NCI-H2029 treated with DMSO at 0.1 percent for 48 hours (cell line): ENCODE measurements around the gene TPK1.

ENCODE experiments used
- DNase-seq: peaks from one replicate; lab custom pipeline; 2025; lab: John Stamatoyannopoulos, UW

TPK1 gene

DNA sequence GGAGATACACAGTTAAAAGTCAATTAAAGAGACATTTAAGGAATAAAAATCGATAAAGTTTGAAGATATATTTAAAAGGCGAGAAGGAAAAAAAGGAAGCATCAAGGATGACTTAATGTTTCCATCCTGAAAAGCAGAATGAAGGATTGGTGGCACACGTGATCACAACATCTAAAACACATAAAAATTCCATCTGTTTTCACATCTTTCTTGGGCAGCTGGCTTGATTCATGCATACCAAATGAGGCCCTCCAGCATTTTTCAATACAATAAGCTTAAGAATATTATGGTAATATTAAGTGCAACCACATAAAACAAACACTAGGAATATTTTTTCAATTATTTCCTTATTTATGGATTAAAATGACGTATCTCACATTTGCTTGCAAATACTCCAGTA is 112.6 kb downstream of the TPK1 start:
- DNase-seq = no peak

DNA sequence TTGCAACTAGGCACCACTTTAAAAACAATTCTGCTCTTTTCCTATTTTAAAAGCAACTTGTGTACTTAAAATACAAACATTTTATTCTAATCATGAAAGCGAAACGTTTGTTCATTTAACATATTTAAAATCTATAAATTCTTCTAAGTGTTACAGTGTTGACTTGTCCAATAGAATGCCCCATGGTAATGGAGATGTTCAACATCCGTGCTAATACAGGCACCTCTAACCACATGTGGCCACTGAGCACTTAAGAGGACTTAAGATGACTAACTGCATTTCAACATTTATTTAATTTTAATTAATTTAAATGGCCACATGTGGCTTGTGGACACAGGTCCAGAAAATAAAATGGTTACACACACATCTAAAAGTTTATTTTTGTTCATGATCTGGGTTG is 115.1 kb downstream of the TPK1 start:
- DNase-seq = peak; percentile 0

- DNase-seq = no peak
These were observed 115.7 kb downstream of the TPK1 start for GRCh38 chr7:144720149-144720548.

DNA sequence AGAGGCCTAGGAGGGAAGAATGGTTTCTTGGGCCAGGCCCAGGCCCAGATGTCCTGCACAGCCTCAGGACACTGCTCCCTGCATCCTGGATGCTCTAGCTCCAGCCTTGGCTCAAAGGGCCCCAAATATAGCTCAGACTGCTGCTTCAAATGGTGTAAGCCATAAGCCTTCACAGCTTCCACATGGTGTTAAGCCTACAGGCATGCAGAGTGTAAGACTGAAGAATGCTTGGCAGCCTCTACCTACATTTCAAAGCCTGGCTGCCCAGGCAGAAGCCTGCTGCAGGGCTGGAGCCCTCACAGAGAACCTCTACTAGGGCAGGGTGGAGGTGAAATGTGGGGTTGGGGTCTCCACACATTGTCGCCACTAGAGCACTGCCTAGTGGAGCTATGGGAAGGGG is 118.1 kb downstream of the TPK1 start:
- DNase-seq = no peak

GRCh38 chr7:144713850-144714249 is 122.0 kb downstream of the TPK1 start:
- no peak for DNase-seq

GRCh38 chr7:144710791-144711190 is 125.1 kb downstream of the TPK1 start:
- no peak for DNase-seq

DNA sequence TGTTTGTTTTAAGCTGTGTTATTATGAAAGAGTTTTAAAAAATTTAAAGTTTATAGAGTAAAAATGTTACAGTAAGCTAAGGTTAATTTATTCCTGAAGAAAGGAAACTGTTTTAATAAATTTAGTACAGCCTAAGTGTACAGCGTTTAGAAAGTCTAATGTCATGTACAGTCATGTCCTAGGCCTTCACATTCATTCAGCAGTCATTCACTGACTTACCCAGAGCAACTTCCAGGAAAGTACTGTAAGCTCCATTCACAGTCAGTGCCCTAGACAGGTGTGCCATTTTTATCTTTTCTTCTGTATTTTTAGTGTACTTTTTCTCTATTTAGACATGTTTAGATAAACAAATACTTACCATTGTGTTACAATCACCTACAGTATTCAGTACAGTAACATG is 126.8 kb downstream of the TPK1 start:
- no peak for DNase-seq

GRCh38 chr7:144691240-144691639 is 144.6 kb downstream of the TPK1 start:
- DNase-seq = no peak

GRCh38 chr7:144682581-144683280 is 153.1 kb downstream of the TPK1 start:
- DNase-seq = no peak

- no peak for DNase-seq
These were observed 159.4 kb downstream of the TPK1 start for GRCh38 chr7:144676492-144676891.

GRCh38 chr7:144674550-144674949 is 161.3 kb downstream of the TPK1 start:
- DNase-seq = no peak

DNA sequence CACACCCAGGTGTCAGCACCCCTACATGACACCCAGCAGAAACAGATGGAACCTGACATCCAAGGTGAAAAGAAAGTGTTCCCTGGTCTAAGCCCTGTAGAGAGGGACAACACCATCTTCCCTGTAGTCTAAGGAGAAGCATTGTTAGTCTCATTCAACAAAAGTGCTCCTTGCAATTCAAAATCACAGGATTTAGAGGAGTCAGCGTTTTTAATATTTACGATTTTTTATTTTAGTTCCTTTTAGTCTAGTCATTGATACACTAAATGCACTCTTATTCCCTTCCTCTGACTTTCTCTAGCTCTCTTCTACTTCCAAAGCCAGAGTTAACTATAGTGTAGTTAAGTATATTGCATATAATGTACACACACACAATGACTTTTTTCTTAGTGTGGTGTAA is 163.0 kb downstream of the TPK1 start:
- DNase-seq = no peak

DNA sequence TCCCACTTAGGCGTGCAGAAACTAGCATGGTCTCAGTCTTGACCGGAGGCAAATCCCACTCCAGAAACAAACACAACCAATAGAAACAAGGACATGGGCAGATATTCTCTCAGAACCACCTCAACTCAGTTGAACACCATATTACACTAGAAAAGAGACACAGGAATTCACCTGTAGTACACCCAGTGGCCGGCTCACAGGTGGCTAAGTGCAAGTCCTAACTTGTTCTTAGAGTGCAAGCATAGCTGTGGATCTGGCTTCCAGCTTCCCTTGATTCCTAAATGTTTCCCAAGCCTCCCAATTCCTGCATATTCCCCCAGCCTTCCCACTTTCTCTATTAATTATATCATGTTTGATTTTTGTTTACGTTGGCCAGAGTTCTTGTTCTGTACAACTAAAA is 164.4 kb downstream of the TPK1 start:
- DNase-seq = no peak

- no peak for DNase-seq
These were observed 165.6 kb downstream of the TPK1 start for GRCh38 chr7:144670218-144670617.

GRCh38 chr7:144668503-144668902 is 167.3 kb downstream of the TPK1 start:
- DNase-seq = no peak

GRCh38 chr7:144665689-144666381 is 170.0 kb downstream of the TPK1 start:
- DNase-seq = no peak

DNA sequence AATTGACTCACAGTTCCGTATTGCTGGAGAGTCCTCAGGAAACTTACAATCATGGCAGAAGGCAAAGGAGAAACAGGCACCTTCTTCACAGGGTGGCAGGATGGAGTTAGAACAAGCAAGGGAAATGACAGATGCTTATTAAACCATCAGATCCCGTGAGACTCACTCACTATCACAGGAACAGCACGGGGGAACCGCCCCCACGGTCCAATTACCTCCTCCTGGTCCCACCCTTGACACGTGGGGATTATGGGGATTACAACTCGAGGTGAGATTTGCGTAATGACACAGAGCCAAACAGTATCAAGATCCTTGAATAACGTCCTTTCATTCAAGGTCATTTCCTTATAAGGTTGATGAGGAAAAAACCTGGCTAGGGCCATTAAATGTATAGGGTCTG is 176.6 kb downstream of the TPK1 start:
- no peak for DNase-seq

DNA sequence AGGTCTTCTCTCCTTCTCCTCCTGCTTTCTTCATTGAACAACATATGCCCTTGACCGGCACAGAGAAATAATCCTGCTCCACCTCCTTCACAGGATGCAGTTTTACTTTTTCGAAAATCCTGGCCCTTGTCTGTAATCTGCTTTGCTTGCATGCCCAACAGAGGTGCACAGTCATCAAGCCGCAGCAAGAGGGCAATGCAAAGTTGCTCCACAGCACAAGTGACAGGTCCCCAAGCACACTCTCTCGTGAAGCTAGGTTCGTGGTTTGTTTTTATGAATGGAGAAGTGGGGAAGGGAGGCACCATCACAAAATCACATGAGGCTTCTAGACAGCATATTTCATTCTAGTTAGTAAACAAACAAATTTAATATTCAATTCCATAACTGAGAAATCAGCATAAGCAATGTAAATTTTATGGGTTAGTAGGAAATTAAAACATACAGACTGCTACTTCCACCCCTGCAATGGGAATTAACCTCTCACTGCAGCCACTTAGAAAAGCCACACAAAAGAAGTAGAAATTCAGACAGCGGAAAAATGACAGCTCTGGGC is 178.8 kb downstream of the TPK1 start:
- no peak for DNase-seq

- DNase-seq = no peak
These were observed 182.4 kb downstream of the TPK1 start for GRCh38 chr7:144653449-144653848.

DNA sequence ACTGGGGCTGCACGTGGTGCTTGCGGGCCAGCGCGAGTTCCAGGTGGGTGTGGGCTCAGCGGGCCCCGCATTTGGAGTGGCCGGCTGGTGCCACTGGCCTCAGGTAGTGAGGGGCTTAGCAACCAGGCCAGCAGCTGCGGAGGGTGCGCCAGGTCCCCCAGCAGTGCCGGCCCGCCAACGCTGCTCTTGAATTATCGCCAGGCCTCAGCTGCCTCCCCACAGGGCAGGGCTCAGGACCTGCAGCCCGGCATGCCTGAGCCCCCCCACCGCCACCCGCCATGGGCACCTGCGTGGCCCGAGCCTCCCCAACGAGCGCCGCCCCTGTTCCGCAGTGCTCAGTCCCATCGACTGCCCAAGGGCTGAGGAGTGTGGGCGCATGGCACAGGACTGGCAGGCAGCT is 185.4 kb downstream of the TPK1 start:
- DNase-seq = no peak

DNA sequence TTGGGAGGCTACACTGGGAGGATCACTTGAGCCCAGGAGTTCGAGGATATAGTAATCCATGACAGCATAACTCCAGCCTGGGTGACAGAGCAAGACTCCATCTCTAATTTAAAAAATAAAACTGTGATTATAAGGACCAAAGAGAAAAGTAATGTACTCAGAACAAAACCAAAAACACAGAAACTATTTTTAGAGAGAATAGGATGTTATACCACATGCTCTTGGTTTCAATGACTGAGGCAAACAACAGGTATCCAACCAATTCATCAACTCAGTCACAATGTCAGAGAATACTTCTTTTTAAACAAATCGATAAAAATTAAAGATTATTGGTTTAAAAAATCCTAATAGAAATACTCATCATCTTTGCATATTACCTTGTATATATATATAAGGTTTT is 186.7 kb downstream of the TPK1 start:
- no peak for DNase-seq

DNA sequence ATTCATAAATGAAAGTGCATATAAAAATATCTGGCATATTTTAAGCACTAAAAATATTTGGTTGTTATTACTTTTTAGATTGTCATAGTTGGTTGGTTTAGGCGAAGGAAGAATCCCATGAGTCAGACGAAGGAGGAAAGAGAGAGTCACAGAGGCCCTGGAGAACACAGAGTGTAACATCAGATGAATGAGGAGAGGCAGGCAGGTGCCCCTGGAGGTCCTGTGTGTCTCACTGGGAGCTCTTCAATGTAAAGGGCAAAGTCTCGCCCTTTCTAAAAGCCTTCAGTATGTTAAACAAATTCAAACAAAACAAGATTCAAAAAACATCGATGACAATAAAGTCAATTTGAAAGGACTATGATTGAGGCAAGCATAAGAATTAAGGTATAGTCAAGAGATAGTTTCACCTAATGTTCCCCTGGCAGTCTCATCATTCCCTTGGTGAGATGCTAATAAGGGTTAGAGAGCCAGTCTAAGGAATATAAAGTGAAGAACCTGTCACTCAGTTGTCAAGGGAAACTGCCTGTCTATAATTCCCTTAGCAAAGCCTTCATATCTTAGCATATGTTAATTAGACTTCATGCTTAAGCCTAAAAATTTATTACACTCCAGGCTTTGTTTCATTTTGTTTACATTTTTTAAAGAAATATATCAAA is 194.3 kb downstream of the TPK1 start:
- no peak for DNase-seq

DNA sequence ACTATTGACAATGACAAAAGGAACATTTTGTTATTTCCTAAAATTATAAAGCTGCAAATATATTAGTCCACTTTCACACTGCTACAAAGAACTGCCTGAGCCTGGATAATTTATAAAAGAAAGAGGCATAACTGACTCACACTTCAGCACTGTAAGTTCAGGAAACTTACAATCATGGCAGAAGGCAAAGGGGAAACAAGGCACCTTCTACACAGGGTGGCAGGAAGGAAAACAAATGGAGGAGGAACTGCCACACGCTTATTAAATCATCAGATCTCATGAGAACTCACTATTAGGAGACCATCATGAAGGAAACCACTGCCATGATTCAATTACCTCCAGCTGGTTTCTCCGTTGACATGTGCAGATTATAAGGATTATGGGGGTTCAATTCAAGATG is 203.1 kb downstream of the TPK1 start:
- no peak for DNase-seq
